ENCODE results near the gene TDRKH. TPM values are rescaled to one million over a fixed set of nuclear protein-coding genes. Genes with fewer than 3 reads are reported as not detected.

TDRKH gene
- total RNA-seq, 5 donors from 2014 or later (not counting 1 experiment from before 2014, with no cell fraction given), result 9.6 to 26.3 (median 22.1) TPM

GRCh38 chr1:151801846-151802245 lies 11.5 kb upstream of the TDRKH start:
- H3K4me1 Mint-ChIP-seq, result peaks cover 11 to 13% (median 12%) of the 10 kb centered on the region in 3 donors
- H3K36me3 Mint-ChIP-seq, result peaks cover 5% of the 10 kb centered on the region
- no peak overlapping the region for H3K4me3 ChIP-seq (ENCODE audit: control insufficient read depth in 1 of 2, extremely low read depth in 1 of 2, low read length in 1 of 2)
- H3K9me3 Mint-ChIP-seq, result no peaks in the 10 kb centered on the region
- H3K9me3 ChIP-seq, result no peaks in the 10 kb centered on the region
- H3K4me1 ChIP-seq (ENCODE audit: control insufficient read depth in 1 of 2, extremely low read depth in 1 of 2, insufficient read depth in 2 of 2, low read length in 2 of 2), result peaks cover 0 to 11% of the 10 kb centered on the region in 2 experiments
- DNase-seq, result no peak
- no peak overlapping the region for H3K27ac ChIP-seq (ENCODE audit: low read length)
- peaks cover 0 to 6% of the 10 kb centered on the region in 2 donors for H3K27me3 Mint-ChIP-seq
- 91% methylated on average over 7 of the region's 7 CpGs for WGBS (ENCODE audit: insufficient coverage)
- no peak overlapping the region for H3K27ac Mint-ChIP-seq
- no peak for ATAC-seq (replicated peaks in 1 of 4)
- ChIA-PET POLR2A (no interaction called here), CTCF (interaction anchor here (0.5 to 0.6 kb wide), 2 partner anchors 34 to 880 kb away, joined by 3 to 8 read pairs; no protein-coding TSS in a partner anchor)
- no peak overlapping the region for H3K4me3 Mint-ChIP-seq
- peaks cover 0 to 16% of the 10 kb centered on the region in 2 experiments for H3K27me3 ChIP-seq (replicated peaks in 1 of 2; ENCODE audit: control insufficient read depth in 2 of 2, extremely low read depth in 1 of 2, insufficient read depth in 2 of 2, low read length in 1 of 2)
- H3K36me3 ChIP-seq (ENCODE audit: control insufficient read depth in 2 of 2, extremely low read depth in 1 of 2, insufficient read depth in 1 of 2, low read length in 1 of 2), result peaks cover 0 to 3% of the 10 kb centered on the region in 2 donors

- no peak overlapping the region for H3K4me3 ChIP-seq (ENCODE audit: control insufficient read depth in 1 of 2, extremely low read depth in 1 of 2, low read length in 1 of 2)
- no peak overlapping the region for H3K27ac ChIP-seq (ENCODE audit: low read length)
- peaks cover 0 to 11% of the 10 kb centered on the region in 2 experiments for H3K4me1 ChIP-seq (ENCODE audit: control insufficient read depth in 1 of 2, extremely low read depth in 1 of 2, insufficient read depth in 2 of 2, low read length in 2 of 2)
- Mint-ChIP-seq H3K36me3 (peaks cover 5% of the 10 kb centered on the region), H3K27ac (no peak overlapping the region), H3K27me3 (peaks cover 0 to 6% of the 10 kb centered on the region in 2 donors), H3K4me3 (no peak overlapping the region), H3K9me3 (no peaks in the 10 kb centered on the region), H3K4me1 (peaks cover 11 to 17% (median 12%) of the 10 kb centered on the region in 3 donors)
- POLR2A ChIA-PET, result no interaction called here
- H3K27me3 ChIP-seq (replicated peaks in 1 of 2; ENCODE audit: control insufficient read depth in 2 of 2, extremely low read depth in 1 of 2, insufficient read depth in 2 of 2, low read length in 1 of 2), result peaks cover 0 to 16% of the 10 kb centered on the region in 2 experiments
- CTCF ChIA-PET, result interaction anchor here in 1 of 2 donors (0.5 kb wide), 1 partner anchor 879 kb away, joined by 8 read pairs; no protein-coding TSS in a partner anchor
- 91% methylated on average over 12 of the region's 12 CpGs for WGBS (ENCODE audit: insufficient coverage)
- no peaks in the 10 kb centered on the region for H3K9me3 ChIP-seq
- ATAC-seq (replicated peaks in 1 of 4) (no peak), DNase-seq (no peak)
- peaks cover 0 to 3% of the 10 kb centered on the region in 2 donors for H3K36me3 ChIP-seq (ENCODE audit: control insufficient read depth in 2 of 2, extremely low read depth in 1 of 2, insufficient read depth in 1 of 2, low read length in 1 of 2)
Observed at GRCh38 chr1:151801310-151801820, 11.1 kb upstream of the TDRKH start.

GRCh38 chr1:151800830-151801229 lies 10.5 kb upstream of the TDRKH start:
- no peaks in the 10 kb centered on the region for H3K9me3 ChIP-seq
- H3K27ac Mint-ChIP-seq, result no peak overlapping the region
- H3K4me1 ChIP-seq (ENCODE audit: control insufficient read depth in 1 of 2, extremely low read depth in 1 of 2, insufficient read depth in 2 of 2, low read length in 2 of 2), result peaks cover 0 to 11% of the 10 kb centered on the region in 2 experiments
- H3K27ac ChIP-seq (ENCODE audit: low read length), result no peak overlapping the region
- no peak for ATAC-seq (replicated peaks in 1 of 4)
- no peak for DNase-seq
- no peak overlapping the region for H3K4me3 ChIP-seq (ENCODE audit: control insufficient read depth in 1 of 2, extremely low read depth in 1 of 2, low read length in 1 of 2)
- peaks cover 11 to 17% (median 12%) of the 10 kb centered on the region in 3 donors for H3K4me1 Mint-ChIP-seq
- peaks cover 5% of the 10 kb centered on the region for H3K36me3 Mint-ChIP-seq
- no peaks in the 10 kb centered on the region for H3K9me3 Mint-ChIP-seq
- peaks cover 0 to 16% of the 10 kb centered on the region in 2 experiments for H3K27me3 ChIP-seq (replicated peaks in 1 of 2; ENCODE audit: control insufficient read depth in 2 of 2, extremely low read depth in 1 of 2, insufficient read depth in 2 of 2, low read length in 1 of 2)
- WGBS (ENCODE audit: insufficient coverage), result 71% methylated on average over 3 of the region's 8 CpGs
- ChIA-PET POLR2A (no interaction called here), CTCF (interaction anchor here in 1 of 2 donors (1.0 kb wide), 1 partner anchor 195 kb away, joined by 3 read pairs; no protein-coding TSS in a partner anchor)
- H3K27me3 Mint-ChIP-seq, result peaks cover 0 to 6% of the 10 kb centered on the region in 2 donors
- H3K4me3 Mint-ChIP-seq, result no peak overlapping the region
- peaks cover 2 to 3% of the 10 kb centered on the region in 2 donors for H3K36me3 ChIP-seq (ENCODE audit: control insufficient read depth in 2 of 2, extremely low read depth in 1 of 2, insufficient read depth in 1 of 2, low read length in 1 of 2)

- Mint-ChIP-seq H3K9me3 (no peaks in the 10 kb centered on the region), H3K4me3 (no peak overlapping the region), H3K27me3 (peaks cover 0 to 6% of the 10 kb centered on the region in 2 donors), H3K27ac (no peak overlapping the region), H3K36me3 (peaks cover 6% of the 10 kb centered on the region), H3K4me1 (peaks cover 11 to 17% (median 12%) of the 10 kb centered on the region in 3 donors)
- WGBS (ENCODE audit: insufficient coverage), result 88% methylated on average over 6 of the region's 9 CpGs
- Histone ChIP-seq H3K4me1 (ENCODE audit: control insufficient read depth in 1 of 2, extremely low read depth in 1 of 2, insufficient read depth in 2 of 2, low read length in 2 of 2) (peaks cover 0 to 11% of the 10 kb centered on the region in 2 experiments), H3K4me3 (ENCODE audit: control insufficient read depth in 1 of 2, extremely low read depth in 1 of 2, low read length in 1 of 2) (no peak overlapping the region), H3K9me3 (no peaks in the 10 kb centered on the region), H3K27ac (ENCODE audit: low read length) (no peak overlapping the region), H3K36me3 (ENCODE audit: control insufficient read depth in 2 of 2, extremely low read depth in 1 of 2, insufficient read depth in 1 of 2, low read length in 1 of 2) (peaks cover 2 to 3% of the 10 kb centered on the region in 2 donors), H3K27me3 (replicated peaks in 1 of 2; ENCODE audit: control insufficient read depth in 2 of 2, extremely low read depth in 1 of 2, insufficient read depth in 2 of 2, low read length in 1 of 2) (peaks cover 0 to 16% of the 10 kb centered on the region in 2 experiments)
- DNase-seq (no peak), ATAC-seq (replicated peaks in 1 of 4) (no peak)
- CTCF ChIA-PET, result no interaction called here
- POLR2A ChIA-PET, result interaction anchor here in 1 of 2 donors (0.6 kb wide), 1 partner anchor 230 kb away, joined by 4 read pairs; no protein-coding TSS in a partner anchor
Observed at GRCh38 chr1:151799179-151800022, 9.1 kb upstream of the TDRKH start.

- CTCF ChIA-PET, result interaction anchor here in 1 of 2 donors (0.6 kb wide), 1 partner anchor 83 kb away, joined by 3 read pairs; no protein-coding TSS in a partner anchor
- 100% methylated on average over 2 of the region's 5 CpGs for WGBS (ENCODE audit: insufficient coverage)
- H3K9me3 ChIP-seq, result no peaks in the 10 kb centered on the region
- H3K27me3 Mint-ChIP-seq, result peaks cover 0 to 6% of the 10 kb centered on the region in 2 donors
- POLR2A ChIA-PET, result interaction anchor here in 1 of 2 donors (0.6 to 0.9 kb wide), 2 partner anchors 13 to 229 kb away, joined by 3 to 4 read pairs; no protein-coding TSS in a partner anchor
- H3K4me3 ChIP-seq (ENCODE audit: control insufficient read depth in 1 of 2, extremely low read depth in 1 of 2, low read length in 1 of 2), result no peak overlapping the region
- H3K36me3 Mint-ChIP-seq, result peaks cover 9% of the 10 kb centered on the region
- H3K27me3 ChIP-seq (replicated peaks in 1 of 2; ENCODE audit: control insufficient read depth in 2 of 2, extremely low read depth in 1 of 2, insufficient read depth in 2 of 2, low read length in 1 of 2), result peaks cover 0 to 16% of the 10 kb centered on the region in 2 experiments
- no peak overlapping the region for H3K27ac Mint-ChIP-seq
- H3K36me3 ChIP-seq (ENCODE audit: control insufficient read depth in 2 of 2, extremely low read depth in 1 of 2, insufficient read depth in 1 of 2, low read length in 1 of 2), result peaks cover 2 to 3% of the 10 kb centered on the region in 2 donors
- H3K4me1 ChIP-seq (ENCODE audit: control insufficient read depth in 1 of 2, extremely low read depth in 1 of 2, insufficient read depth in 2 of 2, low read length in 2 of 2), result peaks cover 0 to 11% of the 10 kb centered on the region in 2 experiments
- ATAC-seq (replicated peaks in 1 of 4) (no peak), DNase-seq (no peak)
- H3K4me3 Mint-ChIP-seq, result no peak overlapping the region
- H3K9me3 Mint-ChIP-seq, result no peaks in the 10 kb centered on the region
- no peak overlapping the region for H3K27ac ChIP-seq (ENCODE audit: low read length)
- H3K4me1 Mint-ChIP-seq, result peaks cover 11 to 17% (median 12%) of the 10 kb centered on the region in 3 donors
Observed at GRCh38 chr1:151798571-151798970, 8.3 kb upstream of the TDRKH start.
